Thyroid gland (tissue), 4 donors: Measurements from ENCODE around the gene PRX.

Experiments used
- CTCF ChIP-seq, 6 experiments: fragments of 200-600 bp in 3 of 6; fragments of 450-650 bp in 3 of 6; sonication (generic) in 3 of 6; IDR thresholded peaks; one replicate each; pipeline ENCODE4 v1.5.1; 2016 to 2019; ENCODE audit warnings: antibody characterized with exemption in 6 of 6, mild to moderate bottlenecking in 2 of 6, inconsistent platforms in 1 of 6, moderate library complexity in 1 of 6
- POLR2A ChIP-seq, 2 donors: fragments of 450-650 bp; IDR thresholded peaks; one replicate each; pipeline ENCODE4 v1.6.1; 2017; ENCODE audit warnings: antibody characterized with exemption in 2 of 2, mild to moderate bottlenecking in 2 of 2, moderate library complexity in 1 of 2

DNA sequence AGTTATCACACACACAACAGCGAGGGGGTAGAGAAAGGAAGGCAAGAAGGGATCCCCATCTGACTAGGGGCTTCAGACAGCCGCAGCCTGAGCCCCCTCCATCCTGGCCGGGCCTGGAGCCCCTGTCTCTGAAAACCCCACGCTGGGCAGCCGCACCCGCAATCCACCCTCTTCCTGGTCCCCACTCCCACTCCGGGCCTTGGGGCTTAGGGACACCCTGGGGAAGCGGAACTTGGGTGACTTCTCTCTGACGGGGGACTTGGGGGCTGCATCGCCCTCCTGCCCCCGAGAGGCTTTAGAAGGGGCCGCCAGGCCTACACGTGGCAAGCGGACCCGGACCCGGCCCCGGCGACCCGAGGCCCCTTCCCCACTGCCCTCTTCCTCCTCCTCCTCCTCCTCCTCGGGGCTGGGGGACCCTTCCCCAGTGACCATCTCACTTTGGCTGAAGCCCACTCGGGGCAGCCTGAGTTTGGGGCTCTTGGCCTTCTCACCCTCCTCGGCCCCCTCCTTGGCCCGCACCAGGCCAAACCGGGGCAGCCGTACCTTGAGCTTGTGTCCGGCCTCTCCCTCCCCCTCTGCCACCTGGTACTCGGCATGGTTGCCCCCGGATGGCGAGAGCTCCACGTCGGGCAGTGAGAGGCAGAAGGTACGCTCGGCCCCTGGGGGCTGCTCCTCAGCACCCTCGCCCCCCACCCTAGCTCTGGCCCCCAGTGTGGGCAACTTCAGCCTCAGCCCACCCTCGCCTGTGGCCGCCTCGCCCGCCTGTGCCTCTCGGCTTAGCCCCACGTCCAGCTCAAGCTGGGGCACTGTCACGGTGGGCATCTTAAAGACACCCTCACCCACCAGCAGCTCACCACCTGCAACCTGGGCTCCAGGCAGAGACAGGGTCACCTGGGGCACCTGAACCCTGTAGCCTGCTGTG, 19.0 kb downstream of the PRX start:
- TF ChIP-seq CTCF (IDR thresholded peaks at IDR 0.05) (no peak), POLR2A (IDR thresholded peaks at IDR 0.05) (no peak)
